WTC11 (cell line): ENCODE data around the gene TMEM52B. TPM values are rescaled to one million over a fixed set of nuclear protein-coding genes. Genes with fewer than 3 reads are reported as not detected.

Experiments used
- ATAC-seq: fragments of 200-7000 bp; cut with Tn5 transposase; 2 replicates; pipeline ENCODE4 v1.10.0; 2021; ENCODE audit warnings: mild to moderate bottlenecking, moderate library complexity
- CTCF ChIA-PET: fragments of 300-600 bp; sonication (Branson Sonifier 250); formaldehyde crosslinking; loops from one replicate; lab custom pipeline; 2021; ENCODE audit warnings: antibody characterized with exemption; lab: Charles Lee
- POLR2A ChIA-PET: fragments of 350-600 bp; sonication (Branson Sonifier 250); formaldehyde crosslinking; loops from one replicate; lab custom pipeline; 2021; ENCODE audit warnings: antibody characterized with exemption; lab: Charles Lee
- DNase-seq: peaks from one replicate; pipeline ENCODE4 v3.0.0; 2021; ENCODE audit warnings: low spot score
- H3K27ac Mint-ChIP-seq: 2 replicates; pipeline ENCODE4 v1.8.0; 2021; ENCODE audit warnings: mixed read lengths
- H3K27me3 Mint-ChIP-seq: 2 replicates; pipeline ENCODE4 v1.8.0; 2021; ENCODE audit warnings: low read depth, mild to moderate bottlenecking, moderate library complexity, mixed read lengths
- H3K36me3 Mint-ChIP-seq: 2 replicates; pipeline ENCODE4 v1.8.0; 2021; ENCODE audit warnings: mixed read lengths
- H3K4me1 Mint-ChIP-seq: 2 replicates; pipeline ENCODE4 v1.8.0; 2022; ENCODE audit warnings: mixed read lengths
- H3K4me3 Mint-ChIP-seq: 2 replicates; pipeline ENCODE4 v1.8.0; 2021; ENCODE audit warnings: mild to moderate bottlenecking, moderate library complexity, mixed read lengths
- H3K9me3 Mint-ChIP-seq: 2 replicates; pipeline ENCODE4 v1.8.0; 2021; ENCODE audit warnings: mixed read lengths
- ARID4B ChIP-seq: sonication (generic); formaldehyde crosslinking; IDR thresholded peaks from 2 replicates; pipeline ENCODE4 v1.8.0; 2023; ENCODE audit warnings: missing genetic modification reagents, mild to moderate bottlenecking, borderline replicate concordance
- CREB1 ChIP-seq: sonication (generic); formaldehyde crosslinking; IDR thresholded peaks from 2 replicates; pipeline ENCODE4 v1.8.0; 2023; ENCODE audit warnings: mild to moderate bottlenecking, missing genetic modification reagents
- ELF4 ChIP-seq: sonication (generic); formaldehyde crosslinking; IDR thresholded peaks from 2 replicates; pipeline ENCODE4 v1.8.1; 2022; ENCODE audit warnings: low read depth, mild to moderate bottlenecking, moderate library complexity, missing genetic modification reagents
- EMX1 ChIP-seq: fragments of 250-450 bp; sonication (Bioruptor Pico); IDR thresholded peaks from 2 replicates; pipeline ENCODE4 v1.8.0; 2021; ENCODE audit warnings: mild to moderate bottlenecking
- ESRRA ChIP-seq: sonication (generic); formaldehyde crosslinking; IDR thresholded peaks from 2 replicates; pipeline ENCODE4 v1.8.1; 2022; ENCODE audit warnings: mild to moderate bottlenecking, missing genetic modification reagents, borderline replicate concordance
- FOXP1 ChIP-seq: sonication (generic); formaldehyde crosslinking; IDR thresholded peaks from 2 replicates; pipeline ENCODE4 v1.8.0; 2022; ENCODE audit warnings: missing genetic modification reagents, mild to moderate bottlenecking, moderate library complexity, borderline replicate concordance
- MYBL2 ChIP-seq: sonication (generic); formaldehyde crosslinking; IDR thresholded peaks from 2 replicates; pipeline ENCODE4 v1.8.1; 2023; ENCODE audit warnings: mild to moderate bottlenecking, moderate library complexity, missing genetic modification reagents
- NFATC4 ChIP-seq: fragments of 250-450 bp; sonication (Bioruptor Pico); IDR thresholded peaks from 2 replicates; pipeline ENCODE4 v1.9.0; 2021; ENCODE audit warnings: mild to moderate bottlenecking
- NFE2L1 ChIP-seq: sonication (generic); formaldehyde crosslinking; IDR thresholded peaks from 2 replicates; pipeline ENCODE4 v1.8.1; 2023; ENCODE audit warnings: missing genetic modification reagents
- NFYB ChIP-seq: sonication (generic); formaldehyde crosslinking; conservative IDR thresholded peaks from 2 replicates; pipeline ENCODE4 v1.8.0; 2022; ENCODE audit warnings: low read depth, missing genetic modification reagents
- NR3C1 ChIP-seq: sonication (generic); formaldehyde crosslinking; conservative IDR thresholded peaks from 2 replicates; pipeline ENCODE4 v1.8.1; 2023; ENCODE audit warnings: low read depth, mild to moderate bottlenecking, missing genetic modification reagents
- PRRX2 ChIP-seq: fragments of 250-450 bp; sonication (Bioruptor Pico); IDR thresholded peaks from 2 replicates; pipeline ENCODE4 v1.8.0; 2021; ENCODE audit warnings: mild to moderate bottlenecking
- STAT6 ChIP-seq: sonication (generic); formaldehyde crosslinking; conservative IDR thresholded peaks from 2 replicates; pipeline ENCODE4 v1.8.1; 2023; ENCODE audit warnings: mild to moderate bottlenecking, low read depth, missing genetic modification reagents, moderate library complexity
- ZBTB43 ChIP-seq: sonication (generic); formaldehyde crosslinking; IDR thresholded peaks from 2 replicates; pipeline ENCODE4 v1.8.1; 2023; ENCODE audit warnings: mild to moderate bottlenecking, missing genetic modification reagents
- ZNF232 ChIP-seq: sonication (generic); formaldehyde crosslinking; IDR thresholded peaks from 2 replicates; pipeline ENCODE4 v1.8.0; 2022; ENCODE audit warnings: mild to moderate bottlenecking, missing genetic modification reagents
- total RNA-seq: library from RNA; stranded (reverse); gene quantifications from 3 replicates; pipeline ENCODE4 v1.2.3, GENCODE V29; 2021
- TF ChIP-seq, protein P1 (sequence below): fragments of 250-450 bp; sonication (Bioruptor Pico); IDR thresholded peaks from 2 replicates; pipeline ENCODE4 v1.8.0; 2021; ENCODE audit warnings: mild to moderate bottlenecking
- TF ChIP-seq, protein P2 (sequence below): sonication (generic); formaldehyde crosslinking; IDR thresholded peaks from 2 replicates; pipeline ENCODE4 v1.8.0; 2022; ENCODE audit warnings: mild to moderate bottlenecking, missing genetic modification reagents
- TF ChIP-seq, protein P3 (sequence below): sonication (generic); formaldehyde crosslinking; IDR thresholded peaks from 2 replicates; pipeline ENCODE4 v1.8.1; 2023; ENCODE audit warnings: mild to moderate bottlenecking, missing genetic modification reagents, moderate library complexity
- TF ChIP-seq, protein P4 (sequence below): sonication (generic); formaldehyde crosslinking; IDR thresholded peaks from 2 replicates; pipeline ENCODE4 v1.8.1; 2022; ENCODE audit warnings: missing genetic modification reagents, borderline replicate concordance

The TMEM52B gene
- total RNA-seq, 1 experiment from 2014 or later, result not detected

- Mint-ChIP-seq H3K27ac (no peak overlapping the region), H3K27me3 (peaks cover 6% of the 10 kb centered on the region), H3K36me3 (peaks cover 41% of the 10 kb centered on the region), H3K4me3 (no peak overlapping the region), H3K4me1 (peaks cover 12% of the 10 kb centered on the region), H3K9me3 (peaks cover 41% of the 10 kb centered on the region)
- TF ChIP-seq, protein P1, sequence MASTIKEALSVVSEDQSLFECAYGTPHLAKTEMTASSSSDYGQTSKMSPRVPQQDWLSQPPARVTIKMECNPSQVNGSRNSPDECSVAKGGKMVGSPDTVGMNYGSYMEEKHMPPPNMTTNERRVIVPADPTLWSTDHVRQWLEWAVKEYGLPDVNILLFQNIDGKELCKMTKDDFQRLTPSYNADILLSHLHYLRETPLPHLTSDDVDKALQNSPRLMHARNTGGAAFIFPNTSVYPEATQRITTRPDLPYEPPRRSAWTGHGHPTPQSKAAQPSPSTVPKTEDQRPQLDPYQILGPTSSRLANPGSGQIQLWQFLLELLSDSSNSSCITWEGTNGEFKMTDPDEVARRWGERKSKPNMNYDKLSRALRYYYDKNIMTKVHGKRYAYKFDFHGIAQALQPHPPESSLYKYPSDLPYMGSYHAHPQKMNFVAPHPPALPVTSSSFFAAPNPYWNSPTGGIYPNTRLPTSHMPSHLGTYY, result no peak
- TF ChIP-seq, protein P2, sequence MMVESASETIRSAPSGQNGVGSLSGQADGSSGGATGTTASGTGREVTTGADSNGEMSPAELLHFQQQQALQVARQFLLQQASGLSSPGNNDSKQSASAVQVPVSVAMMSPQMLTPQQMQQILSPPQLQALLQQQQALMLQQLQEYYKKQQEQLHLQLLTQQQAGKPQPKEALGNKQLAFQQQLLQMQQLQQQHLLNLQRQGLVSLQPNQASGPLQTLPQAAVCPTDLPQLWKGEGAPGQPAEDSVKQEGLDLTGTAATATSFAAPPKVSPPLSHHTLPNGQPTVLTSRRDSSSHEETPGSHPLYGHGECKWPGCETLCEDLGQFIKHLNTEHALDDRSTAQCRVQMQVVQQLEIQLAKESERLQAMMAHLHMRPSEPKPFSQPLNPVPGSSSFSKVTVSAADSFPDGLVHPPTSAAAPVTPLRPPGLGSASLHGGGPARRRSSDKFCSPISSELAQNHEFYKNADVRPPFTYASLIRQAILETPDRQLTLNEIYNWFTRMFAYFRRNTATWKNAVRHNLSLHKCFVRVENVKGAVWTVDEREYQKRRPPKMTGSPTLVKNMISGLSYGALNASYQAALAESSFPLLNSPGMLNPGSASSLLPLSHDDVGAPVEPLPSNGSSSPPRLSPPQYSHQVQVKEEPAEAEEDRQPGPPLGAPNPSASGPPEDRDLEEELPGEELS (CRISPR knock-in tag), result no peak
- TF ChIP-seq FOXP1 (CRISPR knock-in tag) (no peak), NR3C1 (CRISPR knock-in tag) (no peak), NFYB (CRISPR knock-in tag) (no peak), PRRX2 (CRISPR knock-in tag) (no peak)
- ChIA-PET CTCF (interaction anchor here (1.4 to 2.4 kb wide), 3 partner anchors 95 to 325 kb away, joined by 4 to 10 read pairs (median 5); no protein-coding TSS in a partner anchor), POLR2A (interaction anchor here (0.5 kb wide), 1 partner anchor 396 kb away, joined by 3 read pairs; no protein-coding TSS in a partner anchor)
- ATAC-seq (no peak), DNase-seq (no peak)
These were observed 57.9 kb downstream of the TMEM52B start for GRCh38 chr12:10236720-10237119.

GRCh38 chr12:10238526-10238925 is 59.7 kb downstream of the TMEM52B start:
- peaks cover 18% of the 10 kb centered on the region for H3K4me1 Mint-ChIP-seq
- H3K27me3 Mint-ChIP-seq, result peaks cover 6% of the 10 kb centered on the region
- DNase-seq (no peak), ATAC-seq (no peak)
- peaks cover 37% of the 10 kb centered on the region for H3K9me3 Mint-ChIP-seq
- no peak overlapping the region for H3K27ac Mint-ChIP-seq
- no peak overlapping the region for H3K4me3 Mint-ChIP-seq
- CTCF ChIA-PET, result no interaction called here
- POLR2A ChIA-PET, result no interaction called here
- peaks cover 32% of the 10 kb centered on the region for H3K36me3 Mint-ChIP-seq
- TF ChIP-seq MYBL2 (no peak), NR3C1 (CRISPR knock-in tag) (no peak), NFATC4 (CRISPR knock-in tag) (no peak), ESRRA (CRISPR knock-in tag) (no peak), ELF4 (CRISPR knock-in tag) (no peak), EMX1 (CRISPR knock-in tag) (no peak), CREB1 (CRISPR knock-in tag) (no peak), NFE2L1 (CRISPR knock-in tag) (no peak), ZBTB43 (no peak), ARID4B (CRISPR knock-in tag) (no peak), ZNF232 (no peak), STAT6 (no peak)
- TF ChIP-seq, protein P1, result no peak
- TF ChIP-seq, protein P3, sequence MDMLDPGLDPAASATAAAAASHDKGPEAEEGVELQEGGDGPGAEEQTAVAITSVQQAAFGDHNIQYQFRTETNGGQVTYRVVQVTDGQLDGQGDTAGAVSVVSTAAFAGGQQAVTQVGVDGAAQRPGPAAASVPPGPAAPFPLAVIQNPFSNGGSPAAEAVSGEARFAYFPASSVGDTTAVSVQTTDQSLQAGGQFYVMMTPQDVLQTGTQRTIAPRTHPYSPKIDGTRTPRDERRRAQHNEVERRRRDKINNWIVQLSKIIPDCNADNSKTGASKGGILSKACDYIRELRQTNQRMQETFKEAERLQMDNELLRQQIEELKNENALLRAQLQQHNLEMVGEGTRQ, result no peak
- TF ChIP-seq, protein P4, sequence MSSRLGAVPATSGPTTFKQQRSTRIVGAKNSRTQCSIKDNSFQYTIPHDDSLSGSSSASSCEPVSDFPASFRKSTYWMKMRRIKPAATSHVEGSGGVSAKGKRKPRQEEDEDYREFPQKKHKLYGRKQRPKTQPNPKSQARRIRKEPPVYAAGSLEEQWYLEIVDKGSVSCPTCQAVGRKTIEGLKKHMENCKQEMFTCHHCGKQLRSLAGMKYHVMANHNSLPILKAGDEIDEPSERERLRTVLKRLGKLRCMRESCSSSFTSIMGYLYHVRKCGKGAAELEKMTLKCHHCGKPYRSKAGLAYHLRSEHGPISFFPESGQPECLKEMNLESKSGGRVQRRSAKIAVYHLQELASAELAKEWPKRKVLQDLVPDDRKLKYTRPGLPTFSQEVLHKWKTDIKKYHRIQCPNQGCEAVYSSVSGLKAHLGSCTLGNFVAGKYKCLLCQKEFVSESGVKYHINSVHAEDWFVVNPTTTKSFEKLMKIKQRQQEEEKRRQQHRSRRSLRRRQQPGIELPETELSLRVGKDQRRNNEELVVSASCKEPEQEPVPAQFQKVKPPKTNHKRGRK, result no peak
